ENCODE measurements around the gene GHR.

The GHR gene

GRCh38 chr5:42596817-42597216, 173.6 kb downstream of the GHR start:
- no peak for DNase-seq (ENCODE audit: low read depth)
- H3K4me3 ChIP-seq (ENCODE audit: control insufficient read depth, low read depth, low read length), result no peak overlapping the region
- TF ChIP-seq, protein P1, sequence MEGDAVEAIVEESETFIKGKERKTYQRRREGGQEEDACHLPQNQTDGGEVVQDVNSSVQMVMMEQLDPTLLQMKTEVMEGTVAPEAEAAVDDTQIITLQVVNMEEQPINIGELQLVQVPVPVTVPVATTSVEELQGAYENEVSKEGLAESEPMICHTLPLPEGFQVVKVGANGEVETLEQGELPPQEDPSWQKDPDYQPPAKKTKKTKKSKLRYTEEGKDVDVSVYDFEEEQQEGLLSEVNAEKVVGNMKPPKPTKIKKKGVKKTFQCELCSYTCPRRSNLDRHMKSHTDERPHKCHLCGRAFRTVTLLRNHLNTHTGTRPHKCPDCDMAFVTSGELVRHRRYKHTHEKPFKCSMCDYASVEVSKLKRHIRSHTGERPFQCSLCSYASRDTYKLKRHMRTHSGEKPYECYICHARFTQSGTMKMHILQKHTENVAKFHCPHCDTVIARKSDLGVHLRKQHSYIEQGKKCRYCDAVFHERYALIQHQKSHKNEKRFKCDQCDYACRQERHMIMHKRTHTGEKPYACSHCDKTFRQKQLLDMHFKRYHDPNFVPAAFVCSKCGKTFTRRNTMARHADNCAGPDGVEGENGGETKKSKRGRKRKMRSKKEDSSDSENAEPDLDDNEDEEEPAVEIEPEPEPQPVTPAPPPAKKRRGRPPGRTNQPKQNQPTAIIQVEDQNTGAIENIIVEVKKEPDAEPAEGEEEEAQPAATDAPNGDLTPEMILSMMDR (IDR thresholded peaks at IDR 0.05; ENCODE audit: control insufficient read depth, insufficient read depth, low read depth, low read length, missing control alignments), result no peak

- DNase-seq (ENCODE audit: low read depth), result no peak
- TF ChIP-seq, protein P1 (IDR thresholded peaks at IDR 0.05; ENCODE audit: control insufficient read depth, insufficient read depth, low read depth, low read length, missing control alignments), result no peak
- no peak overlapping the region for H3K4me3 ChIP-seq (ENCODE audit: control insufficient read depth, low read depth, low read length)
Observed at GRCh38 chr5:42597318-42597937, 174.2 kb downstream of the GHR start.

GRCh38 chr5:42598311-42598710, 175.1 kb downstream of the GHR start:
- TF ChIP-seq, protein P1 (IDR thresholded peaks at IDR 0.05; ENCODE audit: control insufficient read depth, insufficient read depth, low read depth, low read length, missing control alignments), result no peak
- H3K4me3 ChIP-seq (ENCODE audit: control insufficient read depth, low read depth, low read length), result no peak overlapping the region
- DNase-seq (ENCODE audit: low read depth), result no peak

GRCh38 chr5:42599106-42599505, 175.9 kb downstream of the GHR start:
- no peak overlapping the region for H3K4me3 ChIP-seq (ENCODE audit: control insufficient read depth, low read depth, low read length)
- TF ChIP-seq, protein P1 (IDR thresholded peaks at IDR 0.05; ENCODE audit: control insufficient read depth, insufficient read depth, low read depth, low read length, missing control alignments), result no peak
- DNase-seq (ENCODE audit: low read depth), result no peak

- TF ChIP-seq, protein P1 (IDR thresholded peaks at IDR 0.05; ENCODE audit: control insufficient read depth, insufficient read depth, low read depth, low read length, missing control alignments), result no peak
- H3K4me3 ChIP-seq (ENCODE audit: control insufficient read depth, low read depth, low read length), result no peak overlapping the region
- no peak for DNase-seq (ENCODE audit: low read depth)
Observed at GRCh38 chr5:42600441-42600840, 177.2 kb downstream of the GHR start.

- TF ChIP-seq, protein P1 (IDR thresholded peaks at IDR 0.05; ENCODE audit: control insufficient read depth, insufficient read depth, low read depth, low read length, missing control alignments), result no peak
- H3K4me3 ChIP-seq (ENCODE audit: control insufficient read depth, low read depth, low read length), result no peak overlapping the region
- DNase-seq (ENCODE audit: low read depth), result no peak
Observed at GRCh38 chr5:42604171-42604711, 181.0 kb downstream of the GHR start.
